RWPE2 (cell line): ENCODE results near the gene BBS9.
"Not testable (repeated sequence)": the region's sequence is repeated elsewhere in the genome, so short reads cannot be mapped to it uniquely, and the experiment has no call there.

Experiments used
- ATAC-seq: fragments of 200-7000 bp; cut with Tn5 transposase; 3 replicates; pipeline ENCODE4 v1.9.1; 2021; ENCODE audit warnings: low read depth
- DNase-seq: peaks from one replicate; pipeline ENCODE4 v3.0.0-alpha.2; 2020; ENCODE audit warnings: low spot score
- H3K27ac ChIP-seq: fragments of 450-650 bp; 2 replicates; pipeline ENCODE4 v1.5.1; 2017; ENCODE audit warnings: mild to moderate bottlenecking; ENCODE audit not compliant: poor library complexity, severe bottlenecking
- H3K27me3 ChIP-seq: fragments of 250-450 bp; sonication (Bioruptor Pico); 2 replicates; pipeline ENCODE4 v1.5.1; 2021; ENCODE audit warnings: mild to moderate bottlenecking, moderate library complexity; ENCODE audit not compliant: insufficient read depth, poor library complexity, severe bottlenecking
- H3K36me3 ChIP-seq: fragments of 250-450 bp; sonication (Bioruptor Pico); 2 replicates; pipeline ENCODE4 v1.5.1; 2020; ENCODE audit warnings: low read depth, mild to moderate bottlenecking, moderate library complexity
- H3K4me1 ChIP-seq: fragments of 250-450 bp; sonication (Bioruptor Pico); 2 replicates; pipeline ENCODE4 v1.5.1; 2021; ENCODE audit warnings: mild to moderate bottlenecking, moderate library complexity; ENCODE audit not compliant: insufficient read depth, poor library complexity, severe bottlenecking
- H3K4me3 ChIP-seq: fragments of 250-450 bp; sonication (Bioruptor Pico); 2 replicates; pipeline ENCODE4 v1.5.1; 2021; ENCODE audit warnings: mild to moderate bottlenecking, moderate library complexity; ENCODE audit not compliant: severe bottlenecking
- H3K9me3 ChIP-seq: fragments of 250-450 bp; sonication (Bioruptor Pico); 2 replicates; pipeline ENCODE4 v1.5.1; 2021; ENCODE audit warnings: mild to moderate bottlenecking, moderate library complexity; ENCODE audit not compliant: severe bottlenecking
- TF ChIP-seq, protein P1 (sequence below): fragments of 450-650 bp; IDR thresholded peaks from one replicate; pipeline ENCODE4 v1.5.1; 2017; ENCODE audit warnings: mild to moderate bottlenecking, moderate library complexity; ENCODE audit not compliant: poor library complexity, severe bottlenecking

The BBS9 gene

DNA sequence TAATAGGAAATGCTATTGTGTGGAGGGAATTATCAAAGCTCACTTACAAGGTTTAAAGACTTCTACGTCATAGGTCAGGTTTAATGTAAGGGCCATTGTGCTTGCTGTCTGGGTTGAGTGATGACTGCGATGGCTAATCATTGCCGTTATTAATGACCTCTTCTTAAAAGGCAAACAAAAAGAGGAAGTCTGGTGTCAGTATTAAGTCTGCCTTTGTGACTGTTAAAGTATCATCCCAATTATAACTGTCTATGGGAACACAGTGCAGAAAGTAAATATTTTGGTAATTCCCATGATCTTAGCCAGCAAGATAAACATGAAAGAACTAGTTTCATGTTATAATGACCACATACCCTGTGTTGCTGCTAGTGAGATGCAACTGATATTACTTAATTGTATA is 382.4 kb downstream of the BBS9 start:
- no peak overlapping the region for H3K27ac ChIP-seq
- H3K9me3 ChIP-seq: no peaks in the 10 kb centered on the region
- H3K27me3 ChIP-seq: no peaks in the 10 kb centered on the region
- DNase-seq (no peak), ATAC-seq (no peak)
- TF ChIP-seq, protein P1, sequence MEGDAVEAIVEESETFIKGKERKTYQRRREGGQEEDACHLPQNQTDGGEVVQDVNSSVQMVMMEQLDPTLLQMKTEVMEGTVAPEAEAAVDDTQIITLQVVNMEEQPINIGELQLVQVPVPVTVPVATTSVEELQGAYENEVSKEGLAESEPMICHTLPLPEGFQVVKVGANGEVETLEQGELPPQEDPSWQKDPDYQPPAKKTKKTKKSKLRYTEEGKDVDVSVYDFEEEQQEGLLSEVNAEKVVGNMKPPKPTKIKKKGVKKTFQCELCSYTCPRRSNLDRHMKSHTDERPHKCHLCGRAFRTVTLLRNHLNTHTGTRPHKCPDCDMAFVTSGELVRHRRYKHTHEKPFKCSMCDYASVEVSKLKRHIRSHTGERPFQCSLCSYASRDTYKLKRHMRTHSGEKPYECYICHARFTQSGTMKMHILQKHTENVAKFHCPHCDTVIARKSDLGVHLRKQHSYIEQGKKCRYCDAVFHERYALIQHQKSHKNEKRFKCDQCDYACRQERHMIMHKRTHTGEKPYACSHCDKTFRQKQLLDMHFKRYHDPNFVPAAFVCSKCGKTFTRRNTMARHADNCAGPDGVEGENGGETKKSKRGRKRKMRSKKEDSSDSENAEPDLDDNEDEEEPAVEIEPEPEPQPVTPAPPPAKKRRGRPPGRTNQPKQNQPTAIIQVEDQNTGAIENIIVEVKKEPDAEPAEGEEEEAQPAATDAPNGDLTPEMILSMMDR: no peak
- H3K4me3 ChIP-seq: no peak overlapping the region
- H3K4me1 ChIP-seq: no peaks in the 10 kb centered on the region
- H3K36me3 ChIP-seq: no peaks in the 10 kb centered on the region

DNA sequence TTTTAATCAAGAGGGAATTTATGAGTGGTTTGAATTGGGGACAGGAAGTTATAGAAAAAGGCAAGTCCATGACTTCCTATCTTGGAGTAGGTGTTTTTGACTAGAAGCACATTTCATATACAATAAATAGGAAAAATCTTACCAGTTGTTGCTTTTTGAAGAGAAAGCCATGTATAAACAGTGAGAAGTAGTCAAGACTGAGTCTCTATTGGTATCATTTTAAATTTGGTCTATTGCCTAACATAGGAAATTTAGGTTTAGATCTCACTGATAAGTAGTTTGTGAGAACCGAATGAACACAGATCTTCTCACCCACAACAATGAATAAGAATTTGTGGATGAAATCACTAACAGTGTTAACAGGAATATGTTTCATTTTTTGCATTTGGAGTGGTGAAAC is 387.2 kb downstream of the BBS9 start:
- ATAC-seq: no peak
- Histone ChIP-seq H3K4me1 (no peaks in the 10 kb centered on the region), H3K27ac (no peak overlapping the region), H3K27me3 (no peaks in the 10 kb centered on the region), H3K4me3 (no peak overlapping the region), H3K36me3 (no peaks in the 10 kb centered on the region), H3K9me3 (no peaks in the 10 kb centered on the region)
- DNase-seq: no peak
- TF ChIP-seq, protein P1: no peak

DNA sequence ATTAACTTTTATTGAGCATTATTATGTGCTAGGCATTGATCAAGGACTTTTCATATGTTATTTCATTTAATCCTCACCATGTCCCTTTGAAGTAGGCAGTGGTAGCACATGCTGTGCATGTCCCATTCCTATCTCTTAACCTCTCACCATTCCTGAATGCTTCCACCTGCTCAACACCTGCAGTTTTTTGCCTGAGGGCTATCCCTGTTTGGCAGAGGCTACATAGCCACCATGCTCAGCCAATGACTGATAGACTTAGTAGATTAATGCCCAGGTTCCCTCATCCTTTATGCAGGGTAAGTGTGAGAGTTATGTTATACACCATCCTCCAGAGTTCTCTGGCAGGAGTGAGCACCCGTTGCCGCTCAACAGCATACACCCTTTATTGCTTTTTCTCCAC is 387.8 kb downstream of the BBS9 start:
- DNase-seq: no peak
- ATAC-seq: no peak
- Histone ChIP-seq H3K4me1 (no peaks in the 10 kb centered on the region), H3K36me3 (no peaks in the 10 kb centered on the region), H3K4me3 (no peak overlapping the region), H3K27me3 (no peaks in the 10 kb centered on the region), H3K9me3 (peaks cover 2% of the 10 kb centered on the region), H3K27ac (no peak overlapping the region)
- TF ChIP-seq, protein P1: no peak

DNA sequence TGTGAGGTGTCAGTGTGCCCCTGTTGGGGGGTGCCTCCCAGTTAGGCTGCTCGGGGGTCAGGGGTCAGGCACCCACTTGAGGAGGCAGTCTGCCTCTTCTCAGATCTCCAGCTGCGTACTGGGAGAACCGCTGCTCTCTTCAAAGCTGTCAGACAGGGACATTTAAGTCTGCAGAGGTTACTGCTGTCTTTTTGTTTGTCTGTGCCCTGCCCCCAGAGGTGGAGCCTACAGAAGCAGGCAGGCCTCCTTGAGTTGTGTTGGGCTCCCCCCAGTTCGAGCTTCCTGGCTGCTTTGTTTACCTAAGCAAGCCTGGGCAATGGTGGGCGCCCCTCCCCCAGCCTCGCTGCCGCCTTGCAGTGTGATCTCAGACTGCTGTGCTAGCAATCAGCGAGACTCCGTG is 397.6 kb downstream of the BBS9 start:
- H3K4me3 ChIP-seq: peak overlapping the region; percentile 21
- H3K27me3 ChIP-seq, H3K27ac ChIP-seq, ATAC-seq, H3K36me3 ChIP-seq, H3K4me1 ChIP-seq, H3K9me3 ChIP-seq, DNase-seq: not testable (repeated sequence)

DNA sequence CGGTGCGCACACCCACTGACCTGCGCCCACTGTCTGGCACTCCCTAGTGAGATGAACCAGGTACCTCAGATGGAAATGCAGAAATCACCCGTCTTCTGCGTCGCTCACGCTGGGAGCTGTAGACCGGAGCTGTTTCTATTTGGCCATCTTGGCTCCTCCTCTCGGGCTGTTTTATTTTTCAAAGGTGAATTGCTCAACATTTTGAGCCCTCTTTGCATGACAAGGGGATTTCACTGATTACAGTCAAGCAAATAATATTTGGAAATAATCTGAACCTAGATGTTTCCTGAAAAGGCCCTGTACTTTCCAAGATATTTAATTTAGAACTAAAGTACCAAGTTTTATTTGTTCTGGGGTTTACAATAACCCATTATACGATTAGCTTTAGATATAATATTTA is 398.2 kb downstream of the BBS9 start:
- Histone ChIP-seq H3K27ac (peak overlapping the region; percentile 33), H3K4me3 (peak overlapping the region; percentile 21)
- ATAC-seq: peak; percentile 45; the same call in 1 of the 3 replicates
- DNase-seq, H3K27me3 ChIP-seq, H3K36me3 ChIP-seq, H3K4me1 ChIP-seq, H3K9me3 ChIP-seq: not testable (repeated sequence)

DNA sequence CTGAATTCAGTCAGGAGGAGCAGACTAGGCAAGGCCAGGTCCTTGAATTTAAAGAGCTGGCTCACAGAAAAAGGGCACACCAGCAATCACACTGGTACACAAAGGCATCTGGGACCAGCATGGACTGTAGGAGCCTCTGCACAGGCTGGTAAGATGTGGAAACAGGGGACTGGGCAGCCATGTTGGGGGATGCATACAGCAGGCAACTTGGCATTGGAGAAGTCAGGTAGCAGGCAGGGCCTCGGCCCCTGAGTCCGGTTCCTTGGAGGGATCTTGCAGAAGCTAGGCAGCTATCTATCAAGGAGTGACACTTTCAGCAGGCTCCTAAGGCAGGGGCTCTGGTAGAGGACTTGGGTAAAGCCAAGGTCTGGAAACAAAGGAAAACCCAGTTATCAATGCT is 399.7 kb downstream of the BBS9 start:
- ATAC-seq (no peak), DNase-seq (no peak)
- H3K36me3 ChIP-seq: no peaks in the 10 kb centered on the region

More for the DNA sequence above, 399.7 kb downstream of the BBS9 start:
- Histone ChIP-seq H3K27me3 (no peaks in the 10 kb centered on the region), H3K4me3 (no peak overlapping the region), H3K4me1 (peaks cover 8% of the 10 kb centered on the region), H3K9me3 (no peaks in the 10 kb centered on the region), H3K27ac (no peak overlapping the region)
- TF ChIP-seq, protein P1: no peak
